HG03575 (cell line): Measurements from ENCODE around the gene ADSS2.
"Not testable (repeated sequence)": the region's sequence is repeated elsewhere in the genome, so short reads cannot be mapped to it uniquely, and the experiment has no call there.

Experiments used
- ATAC-seq: cut with Tn5 transposase; IDR thresholded peaks from one replicate; pipeline ENCODE4 v1.9.1; 2021; ENCODE audit not compliant: unreplicated experiment, insufficient number of reproducible peaks, low FRiP score; ENCODE audit errors: extremely low read depth

Gene ADSS2

GRCh38 chr1:244375051-244375450 lies 76.7 kb downstream of the ADSS2 start:
- no peak for ATAC-seq

- ATAC-seq: not testable (repeated sequence)
These were observed 77.2 kb downstream of the ADSS2 start for GRCh38 chr1:244374484-244374883.

GRCh38 chr1:244371242-244372141 lies 80.2 kb downstream of the ADSS2 start:
- no peak for ATAC-seq

GRCh38 chr1:244370060-244370637 lies 81.6 kb downstream of the ADSS2 start:
- ATAC-seq: no peak

- ATAC-seq: no peak
These were observed 82.3 kb downstream of the ADSS2 start for GRCh38 chr1:244369256-244370057.

- ATAC-seq: no peak
These were observed 83.4 kb downstream of the ADSS2 start for GRCh38 chr1:244368279-244368678.

GRCh38 chr1:244367399-244368114 lies 84.2 kb downstream of the ADSS2 start:
- ATAC-seq: no peak

- no peak for ATAC-seq
These were observed 85.9 kb downstream of the ADSS2 start for GRCh38 chr1:244365809-244366208.

GRCh38 chr1:244365262-244365661 lies 86.4 kb downstream of the ADSS2 start:
- not testable (repeated sequence) for ATAC-seq

GRCh38 chr1:244362476-244362875 lies 89.2 kb downstream of the ADSS2 start:
- no peak for ATAC-seq

GRCh38 chr1:244361764-244362473 lies 89.8 kb downstream of the ADSS2 start:
- no peak for ATAC-seq
